A549 (cell line): ENCODE measurements around the gene LRRN4CL. TPM values are rescaled to one million over a fixed set of nuclear protein-coding genes. Genes with fewer than 3 reads are reported as not detected.

Experiments used
- ATAC-seq, 2 experiments: fragments of 200-7000 bp in 1 of 2; fragments of >200 bp in 1 of 2; cut with Nextera tagmentation in 1 of 2; cut with Tn5 transposase in 1 of 2; 3 replicates each; pipeline versions ENCODE4 v1.8.0 to v1.9.1; 2018 to 2020; ENCODE audit warnings: mild to moderate bottlenecking in 1 of 2, moderate library complexity in 1 of 2
- CTCF ChIA-PET: fragments of 300-600 bp; sonication (Branson Sonifier 250); formaldehyde crosslinking; extraction: SDS; loops from one replicate; lab custom pipeline; 2021; ENCODE audit warnings: antibody characterized with exemption, inconsistent platforms; lab: Yijun Ruan, JAX
- POLR2A ChIA-PET: fragments of 350-600 bp; formaldehyde crosslinking; extraction: SDS; loops from one replicate; lab custom pipeline; 2021; ENCODE audit warnings: antibody characterized with exemption, inconsistent platforms; lab: Yijun Ruan, JAX
- DNase-seq, 2 experiments: peaks; one replicate each; pipeline versions ENCODE4 v3.0.0 to v3.0.0-alpha.2; 2011 to 2016; ENCODE audit warnings: low read depth in 1 of 2, low spot score in 1 of 2
- FAIRE-seq: peaks from 2 replicates; lab custom pipeline; 2011; peaks lifted over from hg19 to GRCh38; lab: Jason Lieb, UNC
- H3K27ac ChIP-seq, 2 experiments: fragments of >200 bp; sonication (Bioruptor Twin); formaldehyde crosslinking; 3 replicates each; pipeline ENCODE4 v1.5.1; 2016 to 2017
- H3K4me1 ChIP-seq: fragments of >200 bp; sonication (Bioruptor Twin); formaldehyde crosslinking; 3 replicates; pipeline ENCODE4 v1.6.1; 2016
- H3K4me2 ChIP-seq: fragments of >200 bp; sonication (Bioruptor Twin); formaldehyde crosslinking; 3 replicates; pipeline ENCODE4 v1.6.1; 2016
- H3K4me3 ChIP-seq: fragments of >200 bp; sonication (Bioruptor Twin); formaldehyde crosslinking; 3 replicates; pipeline ENCODE4 v1.5.1; 2016
- H3K9me3 ChIP-seq: fragments of >200 bp; sonication (Bioruptor Twin); formaldehyde crosslinking; 3 replicates; pipeline ENCODE4 v1.6.1; 2016
- BCL3 ChIP-seq: fragments of >200 bp; sonication (Bioruptor Twin); formaldehyde crosslinking; IDR thresholded peaks from 3 replicates; pipeline ENCODE4 v1.6.1; 2016
- BHLHE40 ChIP-seq: IDR thresholded peaks from 2 replicates; pipeline ENCODE4 v1.6.1; 2012; ENCODE audit warnings: low read depth, low read length, inconsistent platforms
- CHD4 ChIP-seq: fragments of 200-600 bp; sonication (generic); IDR thresholded peaks from 2 replicates; pipeline ENCODE4 v1.6.1; 2016; ENCODE audit warnings: antibody characterized with exemption, mild to moderate bottlenecking, borderline replicate concordance
- E2F6 ChIP-seq: IDR thresholded peaks from 2 replicates; pipeline ENCODE4 v1.6.1; 2012; ENCODE audit warnings: low read depth, borderline replicate concordance
- EHMT2 ChIP-seq: fragments of 200-600 bp; sonication (generic); IDR thresholded peaks from 2 replicates; pipeline ENCODE4 v1.6.1; 2016; ENCODE audit warnings: antibody characterized with exemption, low read depth, mild to moderate bottlenecking, moderate library complexity
- FOSL2 ChIP-seq, 2 experiments: fragments of 450-650 bp in 1 of 2; fragments of >200 bp in 1 of 2; sonication (Bioruptor Twin) in 1 of 2; formaldehyde crosslinking; IDR thresholded peaks; 2 replicates each; pipeline versions ENCODE4 v1.5.0 to v1.6.1; 2016 to 2020; ENCODE audit warnings: mild to moderate bottlenecking in 1 of 2, moderate library complexity in 1 of 2
- GATA3 ChIP-seq: IDR thresholded peaks from 2 replicates; pipeline ENCODE4 v1.6.1; 2012; ENCODE audit warnings: borderline replicate concordance
- MAZ ChIP-seq: fragments of 150-350 bp; IDR thresholded peaks from 2 replicates; pipeline ENCODE4 v1.6.1; 2014; ENCODE audit warnings: antibody characterized with exemption, low read depth, low read length, borderline replicate concordance
- MYC ChIP-seq: IDR thresholded peaks from 2 replicates; pipeline ENCODE4 v1.6.1; 2012; ENCODE audit warnings: mild to moderate bottlenecking, inconsistent platforms, low read length, improper control_type of control experiment, borderline replicate concordance
- NR3C1 ChIP-seq: fragments of >200 bp; sonication (Bioruptor Twin); formaldehyde crosslinking; IDR thresholded peaks from 3 replicates; pipeline ENCODE4 v1.6.1; 2017
- POLR2A ChIP-seq: IDR thresholded peaks from 2 replicates; pipeline ENCODE4 v1.6.1; 2012; ENCODE audit warnings: mild to moderate bottlenecking, low read length
- POLR2AphosphoS2 ChIP-seq: conservative IDR thresholded peaks from 2 replicates; pipeline ENCODE4 v1.6.1; 2012; ENCODE audit warnings: low read length, improper control_type of control experiment, inconsistent platforms
- RCOR1 ChIP-seq: fragments of 150-350 bp; IDR thresholded peaks from 2 replicates; pipeline ENCODE4 v1.6.1; 2014; ENCODE audit warnings: antibody characterized with exemption, low read length, low read depth
- RFX5 ChIP-seq: fragments of 450-650 bp; IDR thresholded peaks from 2 replicates; pipeline ENCODE4 v1.7.1; 2014; ENCODE audit warnings: antibody characterized with exemption, mild to moderate bottlenecking, moderate library complexity
- RNF2 ChIP-seq: fragments of 200-600 bp; sonication (generic); IDR thresholded peaks from 2 replicates; pipeline ENCODE4 v1.6.1; 2016; ENCODE audit warnings: low read depth, mild to moderate bottlenecking, antibody characterized with exemption, moderate library complexity, borderline replicate concordance
- SREBF2 ChIP-seq: fragments of 450-650 bp; IDR thresholded peaks from 2 replicates; pipeline ENCODE4 v1.6.1; 2014; ENCODE audit warnings: mild to moderate bottlenecking, moderate library complexity
- TFCP2L1 ChIP-seq: fragments of 250-450 bp; sonication (Bioruptor Pico); IDR thresholded peaks from 2 replicates; pipeline ENCODE4 v1.5.0; 2021; ENCODE audit warnings: mild to moderate bottlenecking
- TP53 ChIP-seq: fragments of 250-450 bp; sonication (Bioruptor Pico); IDR thresholded peaks from 2 replicates; pipeline ENCODE4 v1.5.0; 2021; ENCODE audit warnings: mild to moderate bottlenecking, moderate library complexity
- ZC3H11A ChIP-seq: fragments of 450-650 bp; IDR thresholded peaks from 2 replicates; pipeline ENCODE4 v1.6.1; 2014; ENCODE audit warnings: antibody characterized with exemption, mild to moderate bottlenecking
- ZFP36 ChIP-seq: fragments of 450-650 bp; IDR thresholded peaks from 2 replicates; pipeline ENCODE4 v1.6.1; 2014; ENCODE audit warnings: borderline replicate concordance; ENCODE audit not compliant: partially characterized antibody
- ZNF302 ChIP-seq: fragments of 250-450 bp; sonication (Bioruptor Pico); IDR thresholded peaks from 2 replicates; pipeline ENCODE4 v1.9.0; 2021; ENCODE audit warnings: inconsistent platforms, mild to moderate bottlenecking, moderate library complexity
- WGBS: methylation state at CpG from one replicate; pipeline ENCODE4 v1.1.6; 2017; ENCODE audit errors: missing lambda C conversion rate; 5-methylcytosine and 5-hydroxymethylcytosine counted together
- polyA plus RNA-seq, 4 experiments: library from polyadenylated mRNA; depleted of rRNA in 3 of 4; stranded (reverse); fragments of >200 nt; fragmentation: RNase III in 1 of 4; extraction: RNeasy Plus Mini Kit Qiagen cat#74134 plus additional on column Dnase treatment in 1 of 4; gene quantifications; 2 replicates in 3 of 4; 3 replicates in 1 of 4; pipeline ENCODE4 v1.2.3, GENCODE V29; 2011 to 2017
- TF ChIP-seq, protein P1 (sequence below): fragments of 200-600 bp; sonication (generic); IDR thresholded peaks from 2 replicates; pipeline ENCODE4 v1.6.1; 2016; ENCODE audit warnings: antibody characterized with exemption, mild to moderate bottlenecking, moderate library complexity
- TF ChIP-seq, protein P2 (sequence below): fragments of 150-350 bp; IDR thresholded peaks from 2 replicates; pipeline ENCODE4 v1.6.1; 2014; ENCODE audit warnings: low read depth, mild to moderate bottlenecking, low read length

The LRRN4CL gene
- polyA plus RNA-seq, 2 of the 4 experiments (the other 2 are of a cell fraction): 0.03 to 0.04 TPM

DNA sequence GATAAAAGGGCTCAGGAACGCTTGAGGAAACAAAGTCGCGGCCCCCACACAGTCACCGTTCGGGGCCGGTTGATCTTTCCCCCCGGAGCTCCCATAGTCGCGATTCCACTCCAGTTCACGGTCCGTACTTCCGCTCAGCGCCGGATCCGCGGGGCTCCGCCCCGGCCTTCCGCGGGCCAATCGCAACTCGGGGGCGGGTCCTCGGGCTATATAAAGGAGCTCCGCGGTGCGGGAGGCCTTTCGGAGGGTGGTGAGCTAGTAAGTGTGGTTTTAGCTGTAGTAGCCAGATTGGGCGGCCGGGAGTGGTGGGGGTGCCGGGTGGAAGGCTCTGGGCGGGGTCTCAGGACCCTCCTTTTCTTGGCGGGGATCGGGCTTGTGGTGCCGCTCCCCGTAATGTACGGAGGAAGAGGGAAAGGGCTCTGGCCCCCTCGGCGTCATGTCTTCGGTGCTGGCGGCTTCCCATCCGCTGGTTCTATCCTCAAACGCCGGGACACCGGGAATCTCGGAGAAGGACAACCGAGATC, 24.2 kb downstream of the LRRN4CL start, which contains the start of the genes C11orf98 and CSKMT (continued):
- TF ChIP-seq, protein P1, sequence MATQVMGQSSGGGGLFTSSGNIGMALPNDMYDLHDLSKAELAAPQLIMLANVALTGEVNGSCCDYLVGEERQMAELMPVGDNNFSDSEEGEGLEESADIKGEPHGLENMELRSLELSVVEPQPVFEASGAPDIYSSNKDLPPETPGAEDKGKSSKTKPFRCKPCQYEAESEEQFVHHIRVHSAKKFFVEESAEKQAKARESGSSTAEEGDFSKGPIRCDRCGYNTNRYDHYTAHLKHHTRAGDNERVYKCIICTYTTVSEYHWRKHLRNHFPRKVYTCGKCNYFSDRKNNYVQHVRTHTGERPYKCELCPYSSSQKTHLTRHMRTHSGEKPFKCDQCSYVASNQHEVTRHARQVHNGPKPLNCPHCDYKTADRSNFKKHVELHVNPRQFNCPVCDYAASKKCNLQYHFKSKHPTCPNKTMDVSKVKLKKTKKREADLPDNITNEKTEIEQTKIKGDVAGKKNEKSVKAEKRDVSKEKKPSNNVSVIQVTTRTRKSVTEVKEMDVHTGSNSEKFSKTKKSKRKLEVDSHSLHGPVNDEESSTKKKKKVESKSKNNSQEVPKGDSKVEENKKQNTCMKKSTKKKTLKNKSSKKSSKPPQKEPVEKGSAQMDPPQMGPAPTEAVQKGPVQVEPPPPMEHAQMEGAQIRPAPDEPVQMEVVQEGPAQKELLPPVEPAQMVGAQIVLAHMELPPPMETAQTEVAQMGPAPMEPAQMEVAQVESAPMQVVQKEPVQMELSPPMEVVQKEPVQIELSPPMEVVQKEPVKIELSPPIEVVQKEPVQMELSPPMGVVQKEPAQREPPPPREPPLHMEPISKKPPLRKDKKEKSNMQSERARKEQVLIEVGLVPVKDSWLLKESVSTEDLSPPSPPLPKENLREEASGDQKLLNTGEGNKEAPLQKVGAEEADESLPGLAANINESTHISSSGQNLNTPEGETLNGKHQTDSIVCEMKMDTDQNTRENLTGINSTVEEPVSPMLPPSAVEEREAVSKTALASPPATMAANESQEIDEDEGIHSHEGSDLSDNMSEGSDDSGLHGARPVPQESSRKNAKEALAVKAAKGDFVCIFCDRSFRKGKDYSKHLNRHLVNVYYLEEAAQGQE: peak; percentile 24
- TF ChIP-seq RFX5: no peak
- TF ChIP-seq MYC: peak; percentile 61; the same call in 1 of the 2 replicates
- peak; percentile 96 for TF ChIP-seq TP53
- TF ChIP-seq SREBF2: no peak
- peak; percentile 97 for TF ChIP-seq POLR2A
- peak; percentile 78; the same call in 1 of the 2 replicates for TF ChIP-seq POLR2AphosphoS2
- no peak for TF ChIP-seq BHLHE40
- no peak for TF ChIP-seq GATA3
- no peak for TF ChIP-seq ZFP36
- no peak for TF ChIP-seq ZC3H11A
- no peak for TF ChIP-seq ZNF302 (CRISPR knock-in tag)
- TF ChIP-seq FOSL2 (IDR thresholded peaks at IDR 0.05): no peak
- no peak for TF ChIP-seq FOSL2 (CRISPR knock-in tag; IDR thresholded peaks at IDR 0.05)
- TF ChIP-seq MAZ: no peak
- peak; percentile 97 for TF ChIP-seq TFCP2L1 (CRISPR knock-in tag)
- TF ChIP-seq RNF2: no peak
- peak; percentile 14; the same call in 1 of the 2 replicates for TF ChIP-seq E2F6
- TF ChIP-seq RCOR1: no peak
- peak; percentile 100 for TF ChIP-seq BCL3
- TF ChIP-seq, protein P2, sequence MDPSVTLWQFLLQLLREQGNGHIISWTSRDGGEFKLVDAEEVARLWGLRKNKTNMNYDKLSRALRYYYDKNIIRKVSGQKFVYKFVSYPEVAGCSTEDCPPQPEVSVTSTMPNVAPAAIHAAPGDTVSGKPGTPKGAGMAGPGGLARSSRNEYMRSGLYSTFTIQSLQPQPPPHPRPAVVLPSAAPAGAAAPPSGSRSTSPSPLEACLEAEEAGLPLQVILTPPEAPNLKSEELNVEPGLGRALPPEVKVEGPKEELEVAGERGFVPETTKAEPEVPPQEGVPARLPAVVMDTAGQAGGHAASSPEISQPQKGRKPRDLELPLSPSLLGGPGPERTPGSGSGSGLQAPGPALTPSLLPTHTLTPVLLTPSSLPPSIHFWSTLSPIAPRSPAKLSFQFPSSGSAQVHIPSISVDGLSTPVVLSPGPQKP: no peak
- TF ChIP-seq EHMT2: no peak
- TF ChIP-seq, all 56 proteins: peak for 18

GRCh38 chr11:62664405-62665074, 24.8 kb downstream of the LRRN4CL start:
- ChIA-PET CTCF (interaction anchor here (0.9 to 1.6 kb wide), 12 partner anchors 8 to 271 kb away, joined by 3 to 6 read pairs (median 4); partner anchors contain the start of genes B3GAT3, LBHD1 and ROM1), POLR2A (interaction anchor here (0.6 to 5.5 kb wide), 40 partner anchors 8 to 849 kb away, joined by 3 to 91 read pairs (median 6); partner anchors contain the start of genes B3GAT3, EEF1G, EML3 and GANAB)
- Histone ChIP-seq H3K4me3 (peak overlapping the region; percentile 79), H3K4me1 (peaks cover 24% of the 10 kb centered on the region), H3K9me3 (no peaks in the 10 kb centered on the region), H3K27ac (peak overlapping the region; percentile 93 to 96), H3K4me2 (peak overlapping the region; percentile 64)
- no peak for FAIRE-seq
- TF ChIP-seq CHD4 (peak; percentile 54; the same call in 1 of the 2 replicates), NR3C1 (no peak), E2F6 (0 out of 2 replicates have a peak, but pooled peaks have one; percentile 22)
- peak in 1 of 2 experiments; percentile 72 for DNase-seq
- peak; percentile 70 for ATAC-seq
- 4% methylated on average over 15 of the region's 36 CpGs for WGBS
